AG20443 (cell line): ENCODE data around the gene DLG2.

Experiments used
- DNase-seq: peaks from one replicate; pipeline ENCODE4 v3.0.0; 2012; ENCODE audit warnings: low spot score, mixed read lengths

Gene DLG2

DNA sequence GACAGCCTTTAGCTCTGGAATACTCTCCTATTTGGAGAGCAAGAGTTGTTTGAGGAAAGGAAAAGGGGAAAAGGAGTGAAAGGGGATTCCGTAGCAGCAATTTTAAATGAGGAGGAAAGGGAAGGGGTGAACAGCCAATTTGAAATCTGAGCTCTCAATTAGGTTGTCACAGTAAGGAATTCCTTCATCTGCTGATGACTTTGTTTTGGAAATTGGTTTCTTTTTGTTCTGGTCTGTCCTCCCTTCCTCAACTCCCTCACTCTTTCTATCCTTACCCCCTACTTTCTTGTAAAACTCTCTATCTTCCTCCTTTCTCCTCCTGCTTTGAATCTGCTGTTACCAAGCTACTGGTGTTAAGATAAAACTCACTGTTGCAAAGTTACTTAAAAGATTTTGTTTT, 1155.6 kb downstream of the DLG2 start:
- DNase-seq, result no peak

DNA sequence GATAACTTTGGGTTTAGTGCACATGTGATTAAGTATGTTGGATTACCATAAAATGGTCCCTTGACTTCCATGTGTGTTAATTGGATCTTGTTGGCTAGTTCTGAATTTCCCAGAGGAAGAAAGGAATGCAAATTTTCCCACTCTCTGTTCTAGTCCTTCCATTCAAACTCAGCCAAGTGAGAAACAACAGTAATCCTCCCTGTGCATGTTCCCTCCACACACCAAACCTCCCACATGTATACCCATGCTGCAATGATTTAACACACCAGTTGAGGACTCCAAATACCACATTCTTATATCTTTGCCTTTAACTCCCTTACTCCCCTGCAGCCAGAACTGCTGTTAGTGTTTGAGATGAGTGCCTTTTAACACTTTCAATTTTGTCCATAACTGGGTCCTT, 1158.9 kb downstream of the DLG2 start:
- no peak for DNase-seq

DNA sequence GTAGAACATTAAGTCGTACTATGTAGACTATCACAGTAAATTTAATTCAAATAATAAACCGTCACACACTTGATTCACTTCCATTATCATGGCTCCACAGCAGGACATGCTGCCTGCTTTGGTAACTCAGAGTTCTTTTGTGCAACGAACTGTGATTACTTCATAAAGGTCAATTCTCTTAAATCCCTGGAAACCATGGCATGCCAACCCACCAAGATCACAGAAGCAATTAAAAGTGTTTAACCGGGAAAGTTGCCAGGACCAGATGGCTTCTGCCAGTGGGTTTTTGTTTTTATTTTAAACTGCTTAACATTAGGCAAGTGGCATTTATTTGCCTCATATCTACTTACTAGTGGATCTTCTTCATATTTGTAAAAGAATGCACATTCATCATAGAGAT, 1162.1 kb downstream of the DLG2 start:
- DNase-seq, result no peak

DNA sequence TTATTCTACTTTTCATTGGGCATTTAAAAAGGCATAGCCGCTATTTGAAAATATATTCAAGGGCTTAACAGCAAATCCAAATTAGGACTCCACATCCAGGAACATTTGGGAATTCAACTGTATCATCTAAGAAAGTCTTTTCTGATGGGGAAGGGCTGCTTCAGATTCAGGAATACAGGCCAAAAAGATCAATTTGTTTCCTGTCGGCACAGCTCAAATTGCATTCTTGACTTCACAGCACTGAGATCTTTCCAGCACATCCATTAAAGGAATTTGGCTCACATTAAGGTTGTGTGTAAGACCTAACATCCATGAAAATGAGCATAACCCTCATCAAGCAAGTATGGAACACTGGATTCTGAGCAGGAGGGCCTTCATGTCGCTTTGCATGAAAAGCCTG, 1171.5 kb downstream of the DLG2 start:
- DNase-seq, result no peak

DNA sequence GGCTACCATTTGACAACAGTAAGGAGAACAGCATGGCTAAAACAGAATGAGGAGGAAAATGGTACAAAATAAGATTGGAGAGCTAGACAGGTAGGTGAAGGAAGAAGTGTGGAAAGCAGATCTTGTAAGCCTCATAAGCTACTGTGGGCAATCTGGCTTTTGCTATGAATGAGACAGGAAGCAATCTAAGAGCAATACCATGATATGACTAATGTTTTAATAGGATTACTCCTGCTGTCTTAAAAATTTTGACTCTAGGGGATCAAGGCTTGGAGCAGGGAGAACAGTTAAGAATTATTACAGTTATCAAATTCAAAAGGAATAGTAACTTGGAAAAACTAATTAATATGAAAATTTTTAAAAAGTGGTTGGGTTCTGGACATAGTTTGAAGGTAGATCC, 1174.9 kb downstream of the DLG2 start:
- DNase-seq, result no peak

DNA sequence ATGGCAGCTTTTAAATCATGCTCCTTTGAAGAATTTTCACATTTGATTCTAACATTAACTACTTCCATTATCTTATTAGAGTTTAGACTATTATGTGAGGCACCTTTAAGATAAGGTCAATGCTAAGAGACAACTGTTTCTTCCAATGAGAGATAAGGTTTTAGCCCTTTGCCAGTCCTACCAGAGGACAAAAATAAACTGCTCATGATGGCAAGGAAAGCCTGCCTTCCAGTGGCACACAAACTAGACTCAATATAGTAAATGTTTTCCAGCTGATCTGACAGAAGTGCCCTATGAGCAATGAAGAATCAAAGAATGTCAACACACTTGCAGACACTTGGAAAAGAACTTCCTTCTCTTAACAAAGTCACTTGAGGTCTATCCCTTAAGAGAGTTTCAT, 1188.6 kb downstream of the DLG2 start:
- DNase-seq, result no peak

DNA sequence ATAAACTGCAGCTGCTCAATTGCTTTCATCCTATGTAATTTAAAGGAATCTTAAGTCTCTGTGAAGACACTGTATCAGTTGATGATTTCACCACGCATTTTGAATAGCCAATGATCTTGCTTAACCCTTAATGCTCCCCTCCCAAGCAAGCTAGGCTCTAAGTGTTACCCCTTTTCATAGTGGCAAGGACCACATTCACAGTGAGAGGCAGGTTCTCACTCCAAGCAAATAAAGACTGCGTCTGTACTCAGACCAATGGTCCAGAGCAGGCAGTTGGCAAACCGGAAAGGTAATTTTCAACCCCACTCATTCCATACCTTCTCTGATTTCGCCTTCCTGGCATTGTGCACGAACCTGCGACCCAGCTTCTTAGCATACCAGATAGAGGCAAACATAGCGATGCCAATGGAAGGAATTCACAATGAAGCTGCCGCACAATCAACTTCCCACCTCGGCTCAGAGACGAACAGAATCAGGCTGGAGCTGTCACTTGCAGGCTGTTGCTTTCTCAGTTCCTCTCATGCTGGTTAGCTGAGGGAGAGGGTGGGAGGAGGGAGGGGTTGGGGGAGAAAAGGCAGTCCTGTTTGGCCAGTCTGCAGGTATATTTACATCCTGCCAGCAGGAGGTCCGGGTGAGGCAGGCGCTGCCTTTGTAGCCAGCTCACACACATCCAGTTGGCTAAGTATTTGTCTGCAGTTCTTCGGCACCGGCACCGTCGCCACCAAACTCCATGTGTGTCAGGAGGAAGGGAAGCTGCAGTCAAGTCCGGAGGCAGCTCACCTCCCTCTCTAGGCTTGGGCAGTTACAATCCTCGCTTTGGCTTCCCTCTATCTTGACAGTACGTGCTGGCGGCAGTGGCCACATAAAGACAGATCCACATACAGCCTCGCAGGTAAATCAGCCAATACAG, 1189.8 kb downstream of the DLG2 start:
- DNase-seq, result peak; percentile 10

DNA sequence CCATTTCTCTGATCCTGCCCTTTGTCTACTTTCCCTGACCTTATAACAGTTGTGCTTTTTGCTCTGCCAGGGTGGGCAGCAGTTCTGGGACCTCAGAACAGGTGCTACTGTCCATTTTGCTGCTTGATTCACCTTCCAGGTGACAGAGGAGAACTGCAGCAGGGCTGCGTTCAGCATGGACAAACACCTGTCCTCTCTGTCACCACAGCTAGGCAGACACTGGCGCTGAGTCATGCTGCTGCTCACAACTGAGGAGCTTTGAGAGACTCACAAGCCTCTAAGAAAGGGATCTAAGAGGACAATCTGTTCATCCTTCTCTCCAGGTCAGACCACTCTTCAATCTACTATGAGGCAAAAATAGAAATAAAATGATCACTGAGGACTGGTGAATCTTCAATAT, 1196.5 kb downstream of the DLG2 start:
- DNase-seq, result no peak

DNA sequence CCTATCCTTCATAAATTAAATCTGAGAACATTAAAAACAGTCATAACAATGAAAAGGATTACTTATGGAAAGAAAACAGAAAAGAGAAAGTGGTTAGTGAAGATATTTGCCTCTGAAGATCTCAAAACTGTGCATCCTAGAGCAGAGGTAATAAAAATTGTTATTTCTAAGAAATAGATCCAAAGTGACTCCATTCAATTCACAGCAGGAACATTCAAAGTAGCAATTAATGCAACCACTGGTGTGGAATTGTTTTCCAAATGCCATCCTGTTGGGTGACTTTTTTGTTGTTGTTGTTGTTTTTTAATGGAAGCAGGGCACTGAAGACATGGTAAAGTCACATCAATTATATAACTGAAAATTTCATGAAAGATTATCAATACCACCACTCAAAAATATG, 1201.5 kb downstream of the DLG2 start:
- DNase-seq, result no peak

DNA sequence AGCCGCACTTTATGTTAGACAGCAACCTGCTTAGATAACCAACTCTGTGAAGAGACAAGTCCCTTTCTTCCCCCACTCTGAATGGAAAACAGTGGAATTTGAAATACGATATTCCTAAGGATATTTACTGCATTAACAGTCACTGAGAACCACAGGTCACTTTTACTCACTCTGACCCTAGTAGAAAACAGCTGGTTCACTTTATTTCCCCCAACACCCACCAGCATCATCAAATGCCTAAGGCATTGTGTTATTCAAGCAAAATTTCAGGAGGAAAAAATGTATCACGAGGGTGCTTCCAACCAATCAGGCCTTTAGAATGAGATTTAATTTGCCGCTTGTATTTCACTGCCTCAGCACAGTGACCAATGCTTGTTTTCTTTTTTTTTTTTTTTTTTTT, 1206.9 kb downstream of the DLG2 start:
- no peak for DNase-seq

DNA sequence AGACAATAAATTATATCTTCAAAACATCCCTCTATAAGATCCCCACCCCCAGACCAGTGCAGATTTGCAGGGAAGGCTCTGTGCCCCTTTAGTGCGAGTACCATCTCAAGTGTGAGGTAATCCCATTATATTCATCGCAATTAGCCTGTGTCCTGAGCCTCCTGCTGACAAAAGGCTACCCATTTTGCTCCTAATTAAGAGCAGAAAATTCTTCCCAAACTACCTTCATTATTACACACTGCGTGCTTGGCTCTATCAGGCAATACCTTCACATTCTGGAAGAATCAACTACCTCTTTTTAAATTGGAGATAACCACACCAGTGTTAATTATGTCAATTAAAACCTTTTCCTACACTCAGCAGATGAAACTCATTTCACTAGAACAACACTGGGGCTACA, 1207.5 kb downstream of the DLG2 start:
- no peak for DNase-seq

DNA sequence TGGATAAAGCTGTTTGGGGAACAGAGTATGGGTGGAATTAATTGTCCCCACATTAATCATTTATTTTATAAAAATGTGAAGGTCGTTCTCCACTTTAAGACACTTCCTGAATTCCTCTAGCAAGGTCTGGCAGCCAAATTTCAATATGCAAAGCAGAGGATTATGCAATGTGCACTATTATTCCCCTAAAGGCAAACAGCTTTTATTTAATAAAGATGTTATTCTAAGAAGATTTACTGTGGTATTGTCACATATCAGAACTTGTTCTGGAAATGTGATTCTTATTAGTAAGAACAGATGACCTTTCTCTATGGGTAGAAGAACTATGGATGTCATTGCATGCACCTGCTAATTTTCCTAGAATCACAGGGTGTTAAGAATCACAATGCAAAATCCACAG, 1212.2 kb downstream of the DLG2 start:
- no peak for DNase-seq

DNA sequence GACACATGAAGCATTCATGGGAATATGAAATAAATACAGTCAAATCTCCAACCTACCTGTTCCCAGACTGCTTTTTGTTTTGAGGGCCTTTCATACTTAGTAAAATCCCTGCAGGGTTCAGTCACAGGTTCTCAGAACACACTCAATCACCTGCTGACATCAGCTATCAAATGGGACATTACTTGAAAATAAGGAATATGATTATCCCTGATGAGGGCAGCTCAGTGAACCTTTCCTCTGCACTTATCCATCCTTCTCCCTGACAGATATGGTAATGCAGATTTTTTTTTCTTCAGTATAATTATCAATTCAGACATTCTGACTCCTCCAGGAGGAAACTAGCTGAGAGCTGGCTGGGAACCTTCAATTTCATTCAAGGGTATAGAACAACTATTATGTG, 1213.6 kb downstream of the DLG2 start:
- DNase-seq, result no peak

DNA sequence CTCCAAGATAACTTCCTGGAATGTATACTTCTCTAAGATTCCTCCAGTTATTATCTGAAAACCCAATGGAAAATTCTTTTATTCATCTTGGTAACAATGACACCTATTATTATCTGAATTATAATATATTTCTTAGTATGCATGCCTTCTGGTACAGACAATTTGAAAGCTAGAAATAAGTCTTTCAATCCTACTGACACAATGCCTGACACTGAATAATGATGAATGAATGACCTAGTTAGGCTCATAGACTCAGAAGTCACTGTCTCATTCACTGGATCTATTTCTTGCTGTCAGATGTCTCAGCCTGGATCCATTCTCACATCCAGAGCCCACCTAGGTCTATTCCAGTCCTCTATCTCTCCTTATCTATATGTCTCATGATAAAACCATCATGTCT, 1214.3 kb downstream of the DLG2 start:
- DNase-seq, result no peak

DNA sequence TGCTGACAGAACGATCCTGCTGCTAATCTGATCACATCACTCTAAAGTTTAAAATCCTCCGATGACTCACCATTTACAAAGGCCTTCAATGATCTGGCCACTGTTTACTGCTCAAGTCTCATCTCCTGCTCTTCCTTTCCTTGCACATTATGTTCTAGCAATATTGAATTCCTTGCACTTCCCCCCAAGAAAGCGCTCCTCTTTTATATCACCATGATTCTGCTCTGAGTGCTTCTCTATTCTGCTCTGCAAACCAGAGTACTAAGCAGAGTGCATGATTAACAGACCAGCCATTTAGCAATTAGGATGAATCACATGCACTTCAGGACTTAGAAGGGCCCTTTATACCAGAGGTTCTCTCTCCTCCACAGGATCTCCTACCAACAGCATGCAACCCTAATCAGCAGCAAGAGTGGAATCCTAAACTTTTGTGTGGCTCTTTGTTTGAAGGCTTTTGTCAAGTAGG, 1218.2 kb downstream of the DLG2 start:
- DNase-seq, result peak; percentile 17

DNA sequence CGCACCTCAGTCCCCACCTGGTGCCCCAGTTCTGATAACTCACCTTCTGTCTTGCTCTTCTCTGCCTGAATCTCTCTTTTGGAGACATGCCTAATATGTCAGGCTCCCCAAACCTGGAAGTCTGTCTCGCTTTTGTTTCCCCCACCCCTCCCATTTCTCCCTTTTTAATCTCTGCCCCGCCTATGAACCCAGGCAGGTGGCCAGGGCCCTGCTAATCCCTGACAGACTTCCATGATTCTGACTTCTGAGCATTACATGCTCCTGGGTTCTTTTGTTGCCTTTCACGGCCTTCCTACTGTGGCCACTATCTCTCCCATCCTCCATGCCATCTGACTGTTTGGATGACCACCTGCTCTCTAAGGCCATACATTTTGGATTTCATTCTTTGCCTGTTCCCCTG, 1220.1 kb downstream of the DLG2 start:
- no peak for DNase-seq

DNA sequence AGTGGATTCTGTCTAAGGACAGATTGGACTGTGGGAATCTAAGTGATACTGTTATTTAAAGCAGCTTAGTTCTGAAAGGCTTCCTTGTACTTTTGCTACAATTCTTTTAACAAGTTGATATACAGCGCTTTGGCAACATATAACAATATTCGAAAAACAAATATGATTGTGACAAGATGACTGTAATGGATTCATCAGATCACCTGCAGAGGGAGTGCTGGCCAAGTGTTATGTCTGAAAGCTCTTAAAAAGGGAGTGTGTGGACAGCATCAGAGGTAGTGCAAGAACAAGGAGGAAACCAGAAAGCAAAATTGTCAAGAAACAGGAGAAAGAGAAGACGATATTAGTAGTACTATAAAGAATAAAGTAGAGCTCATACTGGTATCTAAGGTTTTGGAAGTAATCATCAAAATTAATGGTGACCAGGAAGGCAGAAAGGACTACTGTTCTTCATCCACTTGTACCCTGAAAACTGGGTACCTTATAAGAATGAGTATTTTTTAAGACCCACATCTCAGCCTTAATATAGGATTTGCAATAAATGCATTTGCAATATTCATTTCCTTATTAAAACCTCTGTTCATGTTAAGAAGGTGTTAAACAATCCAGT, 1229.0 kb downstream of the DLG2 start:
- DNase-seq, result peak; percentile 20

DNA sequence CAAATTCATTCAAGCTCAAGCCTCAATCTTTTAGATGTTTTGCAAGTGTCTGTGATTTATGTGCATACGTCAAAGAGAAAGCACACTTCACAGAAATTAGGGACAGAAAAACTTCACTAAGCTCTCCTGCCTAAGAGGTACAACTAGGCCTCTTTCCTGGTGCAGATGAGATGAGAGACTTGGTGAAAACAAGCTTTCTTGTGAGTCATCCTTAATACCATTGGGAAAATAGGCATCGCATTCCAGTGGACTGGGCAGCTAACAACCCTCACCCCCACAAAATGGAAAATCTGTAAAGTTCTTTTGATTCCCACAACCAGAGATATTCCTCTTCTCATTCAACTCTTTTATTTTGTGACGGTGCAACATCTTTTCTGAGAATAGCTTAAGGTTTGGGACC, 1230.6 kb downstream of the DLG2 start:
- DNase-seq, result no peak

DNA sequence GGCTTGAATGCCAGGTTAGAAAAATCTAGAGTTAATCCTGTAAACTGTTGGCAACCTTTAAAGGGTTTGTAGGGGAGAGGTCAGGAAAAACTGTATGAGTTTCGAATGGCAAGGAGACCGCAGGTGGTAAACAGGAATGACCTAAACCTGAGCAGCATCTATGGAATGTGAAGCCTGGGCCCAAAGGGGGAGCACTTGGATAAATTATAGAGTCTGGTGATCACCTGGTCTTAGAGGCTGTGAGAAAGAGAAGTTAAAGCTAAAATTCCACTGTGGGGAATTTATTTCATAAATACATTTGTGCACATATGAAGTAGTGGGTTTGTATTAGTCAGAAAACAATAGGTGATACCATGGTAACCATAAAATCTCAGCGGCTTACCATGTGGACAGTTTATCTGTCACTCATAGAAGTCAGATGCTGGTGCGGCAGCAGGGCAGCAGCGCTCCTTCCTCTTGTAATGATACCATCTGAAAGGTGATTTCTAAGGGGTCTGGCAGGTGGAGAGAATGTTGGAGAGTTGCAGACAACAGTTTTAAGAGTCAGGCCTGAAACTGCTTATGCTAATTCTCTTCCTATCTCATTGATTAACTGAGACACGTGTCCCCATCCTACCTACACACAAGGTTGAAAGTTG, 1236.6 kb downstream of the DLG2 start:
- no peak for DNase-seq

DNA sequence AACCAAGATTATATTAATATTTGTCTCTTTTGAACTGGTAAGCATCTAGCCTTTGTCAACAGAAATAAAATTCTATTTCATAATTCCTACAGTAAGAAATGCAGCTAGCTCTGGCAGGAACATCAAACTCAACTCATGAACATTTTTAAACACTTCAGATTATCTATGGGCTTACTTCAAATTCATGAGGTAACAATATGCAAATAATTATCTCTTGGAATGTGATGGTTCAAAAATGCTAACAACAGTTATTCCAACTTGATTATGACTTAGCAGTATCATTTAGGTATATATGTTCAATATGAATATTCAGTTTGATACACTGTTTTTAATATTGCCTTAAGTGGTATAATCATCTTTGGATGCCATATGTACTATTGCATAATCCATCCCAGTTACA, 1237.4 kb downstream of the DLG2 start:
- DNase-seq, result no peak

DNA sequence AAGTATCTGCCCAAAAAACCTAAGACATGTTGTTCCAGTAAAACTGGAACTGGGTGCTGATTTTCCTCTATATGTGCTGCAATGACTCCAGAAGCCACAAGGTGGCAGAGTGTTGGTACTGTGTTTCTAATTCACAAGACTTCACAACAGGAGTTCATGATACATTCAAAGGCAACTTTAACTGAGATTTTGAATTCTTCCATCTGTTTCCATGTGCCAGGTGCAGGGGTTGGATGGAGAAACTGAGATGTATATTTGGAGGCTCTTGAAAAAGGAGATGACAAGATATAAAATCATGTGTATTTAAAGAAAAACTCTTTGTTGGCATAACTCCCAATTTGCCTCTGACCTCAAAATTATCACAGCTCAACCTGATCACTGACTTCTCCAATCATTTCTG, 1242.4 kb downstream of the DLG2 start:
- peak; percentile 43 for DNase-seq

DNA sequence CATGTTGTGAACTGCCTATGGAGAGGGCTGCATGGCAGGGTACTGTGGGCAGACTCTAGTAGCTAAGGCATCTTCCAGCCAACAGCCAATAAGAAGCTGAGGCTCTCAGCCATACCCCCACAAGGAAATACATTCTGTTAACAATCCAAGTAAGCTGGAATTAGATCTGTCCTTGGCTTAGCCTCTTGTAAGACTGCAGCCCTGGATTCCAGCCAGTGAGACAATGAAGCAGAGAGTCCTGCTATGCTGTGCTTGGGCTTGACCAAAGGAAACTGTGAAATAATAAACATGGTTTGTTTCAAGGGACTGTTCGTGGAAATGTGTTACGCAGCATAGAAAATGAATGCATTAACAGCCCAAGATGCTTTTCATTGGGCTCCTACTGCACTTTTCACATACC, 1243.6 kb downstream of the DLG2 start:
- DNase-seq, result no peak

DNA sequence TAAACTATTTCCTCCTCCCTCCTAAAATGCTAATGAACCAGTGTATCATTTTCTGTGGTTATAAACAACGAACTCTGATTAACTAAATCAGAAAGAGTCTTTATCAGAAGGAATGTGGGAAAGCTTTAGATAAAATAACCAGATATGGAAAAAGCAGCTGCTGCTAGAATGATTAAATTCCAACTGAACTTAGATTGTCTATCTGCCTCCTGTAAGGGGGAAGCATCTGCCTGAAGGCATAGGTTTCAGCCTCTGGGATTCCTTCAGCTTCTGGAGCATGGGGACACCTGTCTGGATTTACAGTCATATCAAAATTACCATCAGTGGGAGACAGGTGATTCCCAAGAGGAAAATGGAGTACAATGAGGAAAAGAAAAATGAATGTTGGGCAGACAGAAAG, 1245.5 kb downstream of the DLG2 start:
- no peak for DNase-seq
